K562 (cell line): ENCODE data around the gene ING5. TPM values are rescaled to one million over a fixed set of nuclear protein-coding genes. Genes with fewer than 3 reads are reported as not detected.

Experiments
- ATF7 ChIP-seq: fragments of 450-650 bp; IDR thresholded peaks from 2 replicates; pipeline ENCODE4 v1.7.1; 2014; ENCODE audit warnings: mild to moderate bottlenecking, moderate library complexity
- BACH1 ChIP-seq: fragments of 200-800 bp; sonication (Bioruptor generic); IDR thresholded peaks from 2 replicates; pipeline ENCODE4 v1.6.1; 2016; ENCODE audit warnings: missing genetic modification characterization, missing compliant biosample characterization
- C11orf30 ChIP-seq: fragments of 450-650 bp; IDR thresholded peaks from 2 replicates; pipeline ENCODE4 v1.6.1; 2016; ENCODE audit warnings: low read depth, mild to moderate bottlenecking
- COPS2 ChIP-seq: fragments of 450-650 bp; conservative IDR thresholded peaks from 2 replicates; pipeline ENCODE4 v1.6.1; 2016; ENCODE audit warnings: mild to moderate bottlenecking, moderate library complexity
- E2F3 ChIP-seq: fragments of 250-450 bp; sonication (Bioruptor Pico); IDR thresholded peaks from 2 replicates; pipeline ENCODE4 v1.4.0; 2020; ENCODE audit warnings: mild to moderate bottlenecking
- ETV5 ChIP-seq: sonication (generic); formaldehyde crosslinking; IDR thresholded peaks from 2 replicates; pipeline ENCODE4 v1.4.0; 2020; ENCODE audit warnings: low read depth, mild to moderate bottlenecking, missing genetic modification reagents
- EZH2 ChIP-seq: IDR thresholded peaks from 2 replicates; pipeline ENCODE4 v1.6.1; 2012; ENCODE audit warnings: low read depth, mild to moderate bottlenecking, inconsistent platforms, low read length, borderline replicate concordance
- FOXK1 ChIP-seq: sonication (generic); formaldehyde crosslinking; IDR thresholded peaks from 2 replicates; pipeline ENCODE4 v1.8.0; 2022; ENCODE audit warnings: missing genetic modification reagents, mild to moderate bottlenecking, borderline replicate concordance
- GABPB2 ChIP-seq: fragments of 250-450 bp; sonication (Bioruptor Pico); conservative IDR thresholded peaks from 2 replicates; pipeline ENCODE4 v1.5.1; 2021; ENCODE audit warnings: mild to moderate bottlenecking
- NR1H2 ChIP-seq: sonication (generic); formaldehyde crosslinking; IDR thresholded peaks from 2 replicates; pipeline ENCODE4 v1.4.0; 2020; ENCODE audit warnings: mild to moderate bottlenecking, missing genetic modification reagents
- NR4A1 ChIP-seq, 2 experiments: fragments of 250-450 bp in 1 of 2; fragments of 450-650 bp in 1 of 2; sonication (Bioruptor Pico) in 1 of 2; IDR thresholded peaks; 2 replicates each; pipeline versions ENCODE4 v1.4.0 to v1.6.1; 2016 to 2020; ENCODE audit warnings: mild to moderate bottlenecking in 2 of 2, missing compliant biosample characterization in 1 of 2, missing genetic modification characterization in 1 of 2, moderate library complexity in 1 of 2
- PHTF2 ChIP-seq: fragments of 250-450 bp; sonication (Bioruptor Pico); IDR thresholded peaks from 2 replicates; pipeline ENCODE4 v1.5.0; 2021; ENCODE audit warnings: mild to moderate bottlenecking
- POLR2AphosphoS2 ChIP-seq: IDR thresholded peaks from 2 replicates; pipeline ENCODE4 v1.6.1; 2012; ENCODE audit warnings: low read length, improper control_type of control experiment
- POLR2AphosphoS5 ChIP-seq: IDR thresholded peaks from 2 replicates; pipeline ENCODE4 v1.6.1; 2011; ENCODE audit warnings: mild to moderate bottlenecking, low read depth, low read length, moderate library complexity; ENCODE audit not compliant: control insufficient read depth, insufficient read depth
- RBFOX2 ChIP-seq: fragments of 200-400 bp; formaldehyde crosslinking; IDR thresholded peaks from 2 replicates; pipeline ENCODE4 v1.6.1; 2017; ENCODE audit warnings: low read depth, mild to moderate bottlenecking, low read length, moderate library complexity
- SMC3 ChIP-seq: conservative IDR thresholded peaks from 2 replicates; pipeline ENCODE4 v1.6.1; 2011; ENCODE audit warnings: low read depth, low read length, improper control_type of control experiment; ENCODE audit not compliant: insufficient read depth
- STAT5B ChIP-seq: fragments of 250-450 bp; sonication (Bioruptor Pico); IDR thresholded peaks from 2 replicates; pipeline ENCODE4 v1.8.0; 2021; ENCODE audit warnings: mild to moderate bottlenecking, inconsistent platforms
- TCF7 ChIP-seq: sonication (generic); IDR thresholded peaks from 2 replicates; pipeline ENCODE4 v1.6.1; 2016; ENCODE audit warnings: antibody characterized with exemption, borderline replicate concordance
- TRIM28 ChIP-seq: fragments of 450-650 bp; IDR thresholded peaks from 2 replicates; pipeline ENCODE4 v1.6.1; 2017
- ZKSCAN3 ChIP-seq: fragments of 250-450 bp; sonication (Bioruptor Pico); IDR thresholded peaks from 2 replicates; pipeline ENCODE4 v1.4.0; 2020
- ZNF239 ChIP-seq: fragments of 250-450 bp; sonication (Bioruptor Pico); IDR thresholded peaks from 2 replicates; pipeline ENCODE4 v1.4.0; 2020; ENCODE audit warnings: mild to moderate bottlenecking
- ZNF408 ChIP-seq: fragments of 250-450 bp; sonication (Bioruptor Pico); IDR thresholded peaks from 2 replicates; pipeline ENCODE4 v1.4.0; 2020; ENCODE audit warnings: low read depth, mild to moderate bottlenecking, moderate library complexity
- ZNF431 ChIP-seq: sonication (generic); formaldehyde crosslinking; IDR thresholded peaks from 2 replicates; pipeline ENCODE4 v1.8.0; 2022; ENCODE audit warnings: mild to moderate bottlenecking, missing genetic modification reagents
- ZSCAN29 ChIP-seq: fragments of 450-650 bp; IDR thresholded peaks from 2 replicates; pipeline ENCODE4 v1.6.1; 2017
- polyA plus RNA-seq, 8 experiments: library from polyadenylated mRNA; depleted of rRNA in 4 of 8; stranded (reverse) in 5 of 8; unstranded in 3 of 8; fragments of >200 nt; fragmentation: Nextera tagmentation in 2 of 8; fragmentation: Illumina TruSeq in 1 of 8; extraction: Ambion mirVana in 2 of 8; extraction: Trizol in 1 of 8; gene quantifications; 2 replicates each; pipeline versions ENCODE4 v1.2.1 to v1.2.3, GENCODE V29; 2011 to 2014; ENCODE audit warnings: inconsistent platforms in 1 of 8, missing spikeins in 1 of 8
- total RNA-seq, 7 experiments: library from RNA; depleted of rRNA in 6 of 7; stranded (reverse); fragments of >200 nt in 6 of 7; fragmentation: Illumina TruSeq in 2 of 7; extraction: Trizol in 2 of 7; gene quantifications; 2 replicates each; pipeline versions ENCODE4 v1.2.1 to v1.2.3, GENCODE V29; 2011 to 2021; ENCODE audit warnings: low replicate concordance in 1 of 7
- TF ChIP-seq, protein P1 (sequence below): sonication (generic); formaldehyde crosslinking; IDR thresholded peaks from 2 replicates; pipeline ENCODE4 v1.8.0; 2022; ENCODE audit warnings: mild to moderate bottlenecking, missing genetic modification reagents
- TF ChIP-seq, protein P2 (sequence below): fragments of 250-450 bp; sonication (Bioruptor Pico); IDR thresholded peaks from 2 replicates; pipeline ENCODE4 v1.8.0; 2022; ENCODE audit warnings: moderate library complexity, mild to moderate bottlenecking, inconsistent platforms
- TF ChIP-seq, protein P3 (sequence below): fragments of 450-650 bp; IDR thresholded peaks from 2 replicates; pipeline ENCODE4 v1.6.1; 2016
- TF ChIP-seq, protein P4 (sequence below): IDR thresholded peaks from 2 replicates; pipeline ENCODE4 v1.6.1; 2014; ENCODE audit warnings: antibody characterized with exemption

ING5 gene
- total and polyA plus RNA-seq, 9 of the 15 experiments (the other 6 are each of a cell fraction or from before 2014, with no cell fraction given): 10.4 to 53.3 (median 27.9) TPM

DNA sequence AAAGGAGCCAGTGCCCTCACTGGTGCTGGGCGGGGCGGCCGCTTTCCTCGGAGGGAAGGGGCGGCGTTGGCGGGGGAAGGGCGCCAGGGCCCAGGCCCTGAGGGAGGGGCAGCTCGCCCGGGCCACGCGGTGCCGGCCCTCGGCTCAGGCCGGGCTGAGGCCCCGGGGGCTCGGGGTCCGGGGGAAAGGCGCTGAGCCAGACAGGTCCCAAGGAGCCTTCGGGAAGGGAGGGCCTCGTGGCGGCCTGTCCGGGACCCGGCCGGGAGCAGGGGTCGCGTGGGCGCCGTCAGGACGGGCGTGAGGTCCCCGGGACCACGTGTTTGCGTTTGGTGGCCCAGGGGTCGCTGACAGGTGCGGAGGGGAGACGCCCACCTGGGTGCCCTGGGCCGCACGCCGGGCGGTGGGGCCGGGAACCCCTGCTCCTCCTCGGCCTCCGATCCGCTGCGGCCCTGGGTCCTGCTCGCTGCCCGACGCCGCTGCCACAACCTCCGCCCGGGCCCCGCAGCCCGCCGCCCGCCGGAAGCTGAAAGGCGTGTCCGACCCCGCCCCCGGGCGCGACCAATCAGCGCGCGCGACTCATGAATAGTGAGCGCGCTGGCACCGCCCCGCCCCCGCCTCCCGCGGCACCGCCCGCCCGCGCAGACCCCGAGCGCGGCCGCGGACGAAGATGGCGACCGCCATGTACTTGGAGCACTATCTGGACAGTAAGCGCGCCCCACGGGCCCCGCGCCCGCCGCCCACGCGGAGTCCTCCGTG, at the start of gene ING5 (continued):
- TF ChIP-seq ZNF431 (CRISPR knock-in tag) (no peak), ATF7 (0 out of 2 replicates have a peak, but pooled peaks have one; percentile 27), POLR2AphosphoS5 (peak; percentile 69), ZSCAN29 (no peak), BACH1 (tag) (no peak), PHTF2 (CRISPR knock-in tag) (no peak), STAT5B (CRISPR knock-in tag) (no peak), C11orf30 (no peak), ZKSCAN3 (CRISPR knock-in tag) (no peak), FOXK1 (CRISPR knock-in tag) (no peak), ZNF239 (no peak), SMC3 (no peak), ETV5 (CRISPR knock-in tag) (0 out of 2 replicates have a peak, but pooled peaks have one; percentile 33), NR1H2 (CRISPR knock-in tag) (no peak), NR4A1 (CRISPR knock-in tag; IDR thresholded peaks at IDR 0.05) (0 out of 2 replicates have a peak, but pooled peaks have one; percentile 8), NR4A1 (tag; IDR thresholded peaks at IDR 0.05) (no peak), COPS2 (no peak), EZH2 (no peak), ZNF408 (CRISPR knock-in tag) (no peak), TCF7 (no peak), GABPB2 (CRISPR knock-in tag) (no peak), RBFOX2 (peak; percentile 87), POLR2AphosphoS2 (no peak), E2F3 (CRISPR knock-in tag) (no peak; the same call in 1 of the 2 replicates), TRIM28 (no peak)
- TF ChIP-seq, protein P1, sequence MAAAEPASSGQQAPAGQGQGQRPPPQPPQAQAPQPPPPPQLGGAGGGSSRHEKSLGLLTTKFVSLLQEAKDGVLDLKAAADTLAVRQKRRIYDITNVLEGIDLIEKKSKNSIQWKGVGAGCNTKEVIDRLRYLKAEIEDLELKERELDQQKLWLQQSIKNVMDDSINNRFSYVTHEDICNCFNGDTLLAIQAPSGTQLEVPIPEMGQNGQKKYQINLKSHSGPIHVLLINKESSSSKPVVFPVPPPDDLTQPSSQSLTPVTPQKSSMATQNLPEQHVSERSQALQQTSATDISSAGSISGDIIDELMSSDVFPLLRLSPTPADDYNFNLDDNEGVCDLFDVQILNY (CRISPR knock-in tag): no peak; the same call in 1 of the 2 replicates
- TF ChIP-seq, protein P2, sequence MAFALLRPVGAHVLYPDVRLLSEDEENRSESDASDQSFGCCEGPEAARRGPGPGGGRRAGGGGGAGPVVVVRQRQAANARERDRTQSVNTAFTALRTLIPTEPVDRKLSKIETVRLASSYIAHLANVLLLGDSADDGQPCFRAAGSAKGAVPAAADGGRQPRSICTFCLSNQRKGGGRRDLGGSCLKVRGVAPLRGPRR: no peak
- TF ChIP-seq, protein P3, sequence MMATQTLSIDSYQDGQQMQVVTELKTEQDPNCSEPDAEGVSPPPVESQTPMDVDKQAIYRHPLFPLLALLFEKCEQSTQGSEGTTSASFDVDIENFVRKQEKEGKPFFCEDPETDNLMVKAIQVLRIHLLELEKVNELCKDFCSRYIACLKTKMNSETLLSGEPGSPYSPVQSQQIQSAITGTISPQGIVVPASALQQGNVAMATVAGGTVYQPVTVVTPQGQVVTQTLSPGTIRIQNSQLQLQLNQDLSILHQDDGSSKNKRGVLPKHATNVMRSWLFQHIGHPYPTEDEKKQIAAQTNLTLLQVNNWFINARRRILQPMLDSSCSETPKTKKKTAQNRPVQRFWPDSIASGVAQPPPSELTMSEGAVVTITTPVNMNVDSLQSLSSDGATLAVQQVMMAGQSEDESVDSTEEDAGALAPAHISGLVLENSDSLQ: no peak
- TF ChIP-seq, protein P4, sequence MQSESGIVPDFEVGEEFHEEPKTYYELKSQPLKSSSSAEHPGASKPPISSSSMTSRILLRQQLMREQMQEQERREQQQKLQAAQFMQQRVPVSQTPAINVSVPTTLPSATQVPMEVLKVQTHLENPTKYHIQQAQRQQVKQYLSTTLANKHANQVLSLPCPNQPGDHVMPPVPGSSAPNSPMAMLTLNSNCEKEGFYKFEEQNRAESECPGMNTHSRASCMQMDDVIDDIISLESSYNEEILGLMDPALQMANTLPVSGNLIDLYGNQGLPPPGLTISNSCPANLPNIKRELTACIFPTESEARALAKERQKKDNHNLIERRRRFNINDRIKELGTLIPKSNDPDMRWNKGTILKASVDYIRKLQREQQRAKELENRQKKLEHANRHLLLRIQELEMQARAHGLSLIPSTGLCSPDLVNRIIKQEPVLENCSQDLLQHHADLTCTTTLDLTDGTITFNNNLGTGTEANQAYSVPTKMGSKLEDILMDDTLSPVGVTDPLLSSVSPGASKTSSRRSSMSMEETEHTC: no peak
